Nasal cavity respiratory epithelium epithelial cell of viscerocranial mucosa (primary cell): Measurements from ENCODE around the gene CPE. TPM values are rescaled to one million over a fixed set of nuclear protein-coding genes. Genes with fewer than 3 reads are reported as not detected.

Experiments
- total RNA-seq: library from RNA; depleted of rRNA; stranded (reverse); fragments of >200 nt; gene quantifications from 2 replicates; pipeline ENCODE4 v1.2.3, GENCODE V29; 2014

CPE gene
- total RNA-seq = 20.8 and 81.6 TPM in 2 replicates

GRCh38 chr4:165378745-165379677 lies at the start of gene CPE:
Gene CPE (plus strand): TSS chr4:165379008. CDS start chr4:165379222, 214 bp downstream.

Other genes with a start within 250 kb of the CPE start
- 56.0 and 59.8 TPM in 2 replicates for gene KLHL2, start 171.4 kb upstream of the CPE start, total RNA-seq
- 381 and 462 TPM in 2 replicates for gene MSMO1, start 51.3 kb upstream of the CPE start, total RNA-seq